ENCODE data around the gene FAM3B. TPM values are rescaled to one million over a fixed set of nuclear protein-coding genes. Genes with fewer than 3 reads are reported as not detected.

Gene FAM3B
- total and polyA plus RNA-seq, 9 of the 15 experiments (the other 6 are each of a cell fraction or from before 2014, with no cell fraction given), result 0.04 to 0.18 (median 0.12) TPM; not detected in 5

DNA sequence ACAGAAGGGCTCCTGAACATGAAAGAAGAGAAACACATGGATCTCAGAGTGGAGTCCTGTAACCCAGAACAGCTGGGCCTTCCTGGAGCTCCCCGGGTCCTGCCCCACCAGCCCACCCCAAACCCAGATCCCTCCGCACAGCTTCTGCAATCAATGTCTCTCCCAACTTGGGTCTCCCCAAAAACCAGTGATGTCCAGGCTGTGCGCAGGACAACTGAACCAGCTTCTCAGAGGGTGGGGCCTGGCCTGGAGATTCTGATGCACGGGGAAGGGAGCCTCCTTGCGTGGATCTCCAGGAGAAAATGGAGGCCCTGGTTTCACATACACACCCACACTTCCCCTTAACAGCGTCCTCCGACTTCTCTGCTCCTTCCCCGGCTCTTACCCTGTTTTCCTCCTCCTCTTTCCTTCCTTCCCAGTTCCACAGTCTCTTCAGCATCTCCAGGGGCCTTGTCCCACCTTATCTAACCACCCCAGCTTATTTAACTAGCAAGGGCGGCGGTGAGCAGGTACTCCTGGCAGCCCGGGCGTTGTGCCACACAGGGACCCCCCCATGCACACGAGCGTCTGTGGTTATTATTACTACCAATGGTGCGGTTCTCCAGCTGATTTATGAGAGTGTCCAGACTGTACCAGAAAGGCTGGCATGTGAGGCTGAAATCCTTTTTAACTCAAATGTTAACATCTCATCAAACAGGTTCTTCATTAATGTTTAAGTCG lies 34.0 kb downstream of the FAM3B start:
- Histone ChIP-seq H3K27me3 (ENCODE audit: control insufficient read depth in 2 of 2, insufficient read depth in 2 of 2, low read length in 2 of 2) (peaks cover 0 to 10% of the 10 kb centered on the region in 2 experiments; a peak in 1 of 5 replicates), H3K79me2 (ENCODE audit: control insufficient read depth, insufficient read depth, low read length) (no peaks in the 10 kb centered on the region), H3K9me1 (ENCODE audit: control insufficient read depth, insufficient read depth, low read length) (no peaks in the 10 kb centered on the region), H4K20me1 (replicated peaks; ENCODE audit: control insufficient read depth, insufficient read depth, low read length) (no peaks in the 10 kb centered on the region), H2AFZ (ENCODE audit: low read depth, low read length) (no peak overlapping the region), H3K4me2 (ENCODE audit: insufficient read depth, low read length) (no peak overlapping the region), H3K4me3 (no peak overlapping the region), H3K27ac (ENCODE audit: extremely low read depth, low read depth, low read length) (no peak overlapping the region), H3K4me1 (replicated peaks in 1 of 2; ENCODE audit: control insufficient read depth in 2 of 2, insufficient read depth in 2 of 2, low read length in 2 of 2) (no peaks in the 10 kb centered on the region), H3K9ac (ENCODE audit: insufficient read depth in 1 of 2, low read depth in 2 of 2, low read length in 2 of 2) (no peak overlapping the region), H3K36me3 (ENCODE audit: control insufficient read depth, insufficient read depth, low read length) (no peaks in the 10 kb centered on the region), H3K9me3 (replicated peaks; ENCODE audit: control insufficient read depth, insufficient read depth, low read depth, low read length) (no peaks in the 10 kb centered on the region)
- under 1% methylated on average over 16 of the region's 16 CpGs for whole genome bisulfite sequencing (ENCODE audit: insufficient coverage, low coverage, missing lambda C conversion rate)
- in situ Hi-C loops (cut with MboI), result no loop called here
- TF ChIP-seq MAFF (IDR thresholded peaks at IDR 0.05; ENCODE audit: low read length) (no peak), ZNF551 (CRISPR knock-in tag; IDR thresholded peaks at IDR 0.05) (no peak)
- intact Hi-C loops (cut with micrococcal nuclease), result no loop called here
- ChIA-PET POLR2A (interaction anchor here (0.6 kb wide), 1 partner anchor 7 kb away, joined by 3 read pairs; no protein-coding TSS in a partner anchor), CTCF (ENCODE audit: low intra/inter-chr PET ratio) (no interaction called here)
- DNase-seq (ENCODE audit: extremely low read depth in 1 of 4, low spot score in 3 of 4), result no peak
- no peak for FAIRE-seq
- no TSS peak for BruUV-seq (replicated peaks)
- ATAC-seq, result no peak

DNA sequence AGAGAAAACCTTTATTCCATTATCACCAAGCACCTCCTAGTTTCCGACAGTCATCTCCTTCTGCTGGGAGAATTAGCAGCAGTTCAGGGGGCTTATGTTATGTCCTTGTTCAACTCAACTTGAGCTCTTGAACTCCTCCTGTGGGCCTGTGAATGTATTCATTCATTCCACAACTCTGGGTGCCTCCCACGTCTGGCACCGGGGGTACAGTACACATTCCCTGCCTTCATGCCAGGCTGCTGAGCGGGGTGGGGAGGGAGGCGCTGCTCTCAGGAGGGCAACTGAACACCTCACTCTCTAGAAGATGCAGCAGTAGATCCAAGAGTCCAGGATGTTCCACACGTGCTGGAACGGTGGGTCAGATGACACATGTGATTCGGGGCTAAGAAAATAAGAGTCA lies 40.9 kb downstream of the FAM3B start:
- BruUV-seq (replicated peaks), result no TSS peak
- Histone ChIP-seq H3K4me3 (no peak overlapping the region), H2AFZ (ENCODE audit: low read depth, low read length) (no peak overlapping the region), H3K9ac (ENCODE audit: insufficient read depth in 1 of 2, low read depth in 2 of 2, low read length in 2 of 2) (no peak overlapping the region), H3K79me2 (ENCODE audit: control insufficient read depth, insufficient read depth, low read length) (no peaks in the 10 kb centered on the region), H3K9me1 (ENCODE audit: control insufficient read depth, insufficient read depth, low read length) (no peaks in the 10 kb centered on the region), H3K4me2 (ENCODE audit: insufficient read depth, low read length) (no peak overlapping the region), H4K20me1 (replicated peaks; ENCODE audit: control insufficient read depth, insufficient read depth, low read length) (no peaks in the 10 kb centered on the region), H3K27ac (ENCODE audit: extremely low read depth, low read depth, low read length) (no peak overlapping the region), H3K9me3 (replicated peaks; ENCODE audit: control insufficient read depth, insufficient read depth, low read depth, low read length) (no peaks in the 10 kb centered on the region), H3K36me3 (ENCODE audit: control insufficient read depth, insufficient read depth, low read length) (no peaks in the 10 kb centered on the region), H3K27me3 (ENCODE audit: control insufficient read depth in 2 of 2, insufficient read depth in 2 of 2, low read length in 2 of 2) (peaks cover 12 to 29% of the 10 kb centered on the region in 2 experiments; a peak in 4 of 5 replicates), H3K4me1 (replicated peaks in 1 of 2; ENCODE audit: control insufficient read depth in 2 of 2, insufficient read depth in 2 of 2, low read length in 2 of 2) (no peaks in the 10 kb centered on the region; a peak in 1 of 5 replicates)
- ATAC-seq (no peak), FAIRE-seq (no peak), DNase-seq (ENCODE audit: extremely low read depth in 1 of 4, low spot score in 3 of 4) (no peak)
- ChIA-PET POLR2A (interaction anchor here (1.0 kb wide), 1 partner anchor 7 kb away, joined by 3 read pairs; no protein-coding TSS in a partner anchor), CTCF (ENCODE audit: low intra/inter-chr PET ratio) (no interaction called here)
- intact Hi-C loops (cut with micrococcal nuclease) (no loop called here), in situ Hi-C loops (cut with MboI) (no loop called here)
- no peak for TF ChIP-seq HCFC1 (IDR thresholded peaks at IDR 0.05; ENCODE audit: low read depth, low read length)
- no peak for TF ChIP-seq RUNX1 (IDR thresholded peaks at IDR 0.05; ENCODE audit: low read depth)
- 2% methylated on average over 8 of the region's 8 CpGs for WGBS (ENCODE audit: insufficient coverage, low coverage, missing lambda C conversion rate)
